ENCODE measurements around the gene ARHGAP18. TPM values are rescaled to one million over a fixed set of nuclear protein-coding genes. Genes with fewer than 3 reads are reported as not detected.

The ARHGAP18 gene
- total and polyA plus RNA-seq, 2 of the 13 experiments (the other 11 are each of a cell fraction or from before 2014, with no cell fraction given): 58.2 to 115 TPM

GRCh38 chr6:129748901-129749748, 39.1 kb upstream of the ARHGAP18 start (continued):
- TF ChIP-seq STAT6 (CRISPR knock-in tag; IDR thresholded peaks at IDR 0.05; ENCODE audit: borderline replicate concordance) (no peak), PHB2 (IDR thresholded peaks at IDR 0.05; ENCODE audit: partially characterized antibody) (no peak), NR2F1 (CRISPR knock-in tag; IDR thresholded peaks at IDR 0.05) (peak in 1 of 2 experiments; percentile 23; a peak in 1 of 4 replicates)

DNA sequence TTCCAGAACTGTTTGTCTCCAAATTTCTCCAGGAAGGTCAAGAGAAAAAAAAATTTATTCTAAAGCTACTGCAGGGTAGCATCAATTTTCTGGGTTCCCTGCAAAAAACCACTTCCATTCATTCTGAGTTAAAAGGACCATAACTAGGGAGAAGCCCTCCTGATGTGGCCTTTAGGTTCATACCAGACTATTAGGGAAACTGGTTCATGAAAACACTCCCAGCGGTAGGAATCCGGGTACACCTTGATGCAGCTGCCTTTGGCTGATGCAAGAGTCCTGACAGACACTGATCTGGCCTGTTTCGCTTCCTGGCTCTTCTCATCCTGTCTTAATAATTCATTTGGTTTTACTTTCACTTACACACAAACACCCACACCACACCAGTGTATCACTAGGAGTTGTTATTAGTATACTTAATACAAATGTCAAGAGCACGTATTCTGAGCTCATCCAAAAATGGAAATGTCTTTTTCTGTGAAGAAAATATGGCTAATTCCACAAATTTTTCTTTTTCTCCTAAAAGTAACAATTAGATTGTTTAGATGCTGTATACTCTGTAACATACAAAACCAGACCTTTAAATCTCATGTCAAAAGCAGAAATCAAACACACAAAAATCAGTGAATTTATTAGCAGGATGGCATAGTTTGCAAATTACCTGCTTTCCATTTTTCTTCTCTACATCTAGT, 38.4 kb upstream of the ARHGAP18 start:
- no peaks in the 10 kb centered on the region for H3K9me3 ChIP-seq (ENCODE audit: low read length)
- FAIRE-seq (no peak), DNase-seq (ENCODE audit: low spot score) (peak; percentile 79), ATAC-seq (peak; percentile 93)
- in situ Hi-C loops (cut with HindIII; ENCODE audit: extremely low pct_ligation_motif_present, low pct_unique_long_range_greater_than_20kb) (no loop called here), intact Hi-C loops (cut with micrococcal nuclease; ENCODE audit: unreplicated experiment) (no loop called here)
- BruUV-seq (replicated peaks): no TSS peak
- H3K4me2 ChIP-seq (ENCODE audit: low read depth, low read length): peak overlapping the region; percentile 60
- peaks cover 41% of the 10 kb centered on the region for H3K4me1 ChIP-seq (ENCODE audit: insufficient read depth, low read length)
- ChIA-PET POLR2A (interaction anchor here (0.8 to 1.1 kb wide), 2 partner anchors 38 to 155 kb away, joined by 3 read pairs; partner anchors contain the start of gene ARHGAP18), CTCF (ENCODE audit: low intra/inter-chr PET ratio, low total read pairs) (no interaction called here)
- H3K36me3 ChIP-seq (replicated peaks in 1 of 2; ENCODE audit: control insufficient read depth in 1 of 2, insufficient read depth in 2 of 2, low read length in 2 of 2): no peaks in the 10 kb centered on the region
- WGBS (ENCODE audit: low lambda C conversion rate): 35% methylated on average over 4 of the region's 4 CpGs
- no peaks in the 10 kb centered on the region for H3K27me3 ChIP-seq (ENCODE audit: control insufficient read depth in 1 of 2, insufficient read depth in 2 of 2, low read length in 2 of 2)
- H4K20me1 ChIP-seq (ENCODE audit: insufficient read depth, low read length): no peaks in the 10 kb centered on the region
- H3K4me3 ChIP-seq (replicated peaks in 1 of 3; ENCODE audit: insufficient read depth in 1 of 3, low read depth in 2 of 3, low read length in 3 of 3): peak overlapping the region in 2 of 3 experiments; percentile 35; a peak in 3 of 6 replicates
- no peak overlapping the region; the same call in 1 of the 2 replicates for H3K9ac ChIP-seq (ENCODE audit: insufficient read depth, low read depth, low read length)
- peak overlapping the region; percentile 18 for H2AFZ ChIP-seq (ENCODE audit: low read length)
- H3K79me2 ChIP-seq (ENCODE audit: insufficient read depth, low read length): no peaks in the 10 kb centered on the region
- no peak overlapping the region for H3K27ac ChIP-seq (ENCODE audit: extremely low read length, insufficient read depth, low read length)
- TF ChIP-seq KDM4B (CRISPR knock-in tag; IDR thresholded peaks at IDR 0.05) (0 out of 2 replicates have a peak, but pooled peaks have one; percentile 27), NPAS2 (CRISPR knock-in tag; IDR thresholded peaks at IDR 0.05; ENCODE audit: borderline replicate concordance) (no peak), ERF (CRISPR knock-in tag; IDR thresholded peaks at IDR 0.05) (0 out of 2 replicates have a peak, but pooled peaks have one; percentile 40), MAFK (conservative IDR thresholded peaks at IDR 0.05 in 1 of 2, IDR thresholded peaks at IDR 0.05 in 1 of 2; ENCODE audit: low read length in 2 of 2) (no peak), SAFB2 (CRISPR knock-in tag; IDR thresholded peaks at IDR 0.05; ENCODE audit: borderline replicate concordance, low read depth) (no peak), ZNF614 (CRISPR knock-in tag; IDR thresholded peaks at IDR 0.05; ENCODE audit: borderline replicate concordance) (0 out of 2 replicates have a peak, but pooled peaks have one; percentile 37), HDAC2 (CRISPR knock-in tag; IDR thresholded peaks at IDR 0.05) (no peak), GLI4 (CRISPR knock-in tag; IDR thresholded peaks at IDR 0.05; ENCODE audit: borderline replicate concordance) (no peak), PHF21A (CRISPR knock-in tag; IDR thresholded peaks at IDR 0.05) (no peak), RBAK (CRISPR knock-in tag; IDR thresholded peaks at IDR 0.05) (no peak), ZNF687 (CRISPR knock-in tag; IDR thresholded peaks at IDR 0.05) (no peak)
